Uterus (tissue), 2 donors: Measurements from ENCODE around the gene FBXO31.

Experiments
- CTCF ChIP-seq, 4 experiments: fragments of 200-600 bp in 2 of 4; fragments of 450-650 bp in 2 of 4; sonication (generic) in 2 of 4; IDR thresholded peaks; one replicate each; pipeline ENCODE4 v1.5.1; 2016 to 2019; ENCODE audit warnings: antibody characterized with exemption in 4 of 4, mild to moderate bottlenecking in 2 of 4, moderate library complexity in 1 of 4
- POLR2A ChIP-seq, 2 donors: fragments of 450-650 bp; IDR thresholded peaks; one replicate each; pipeline ENCODE4 v1.6.1; 2016; ENCODE audit warnings: antibody characterized with exemption in 2 of 2, mild to moderate bottlenecking in 1 of 2, moderate library complexity in 1 of 2

DNA sequence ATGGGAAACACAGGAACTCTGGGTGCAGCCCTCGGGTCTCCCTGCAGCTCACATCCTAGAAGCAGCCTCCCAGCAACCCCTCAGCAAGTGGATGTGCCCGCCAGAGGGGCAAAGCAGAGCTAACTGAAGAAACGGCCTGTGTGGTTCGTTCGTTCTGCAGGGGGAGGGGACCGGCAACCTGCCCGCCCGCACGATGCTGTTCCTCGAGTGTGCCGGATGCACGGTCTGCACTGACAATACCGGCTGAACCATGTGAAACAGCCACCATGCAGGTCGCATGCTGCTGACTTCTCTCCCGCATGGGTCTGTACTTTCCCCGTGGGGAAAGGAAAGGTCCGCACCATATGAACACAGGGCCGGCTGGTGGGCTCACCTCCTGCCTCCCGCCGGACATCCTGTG is 41.1 kb downstream of the FBXO31 start:
- TF ChIP-seq POLR2A (IDR thresholded peaks at IDR 0.05) (no peak), CTCF (IDR thresholded peaks at IDR 0.05) (no peak)
